Measurements from ENCODE around the gene DGKI.

DGKI gene

GRCh38 chr7:137593115-137593711 is 253.6 kb downstream of the DGKI start:
- no peak for DNase-seq (ENCODE audit: low read depth in 2 of 2)

- DNase-seq (ENCODE audit: low read depth in 2 of 2), result no peak
Measured at GRCh38 chr7:137592232-137592896, 254.4 kb downstream of the DGKI start.

- no peak for DNase-seq (ENCODE audit: low read depth in 2 of 2)
Measured at GRCh38 chr7:137591421-137591837, 255.3 kb downstream of the DGKI start.

GRCh38 chr7:137590756-137591305 is 255.9 kb downstream of the DGKI start:
- no peak for DNase-seq (ENCODE audit: low read depth in 2 of 2)

- no peak for DNase-seq (ENCODE audit: low read depth in 2 of 2)
Measured at GRCh38 chr7:137590071-137590755, 256.6 kb downstream of the DGKI start.

DNA sequence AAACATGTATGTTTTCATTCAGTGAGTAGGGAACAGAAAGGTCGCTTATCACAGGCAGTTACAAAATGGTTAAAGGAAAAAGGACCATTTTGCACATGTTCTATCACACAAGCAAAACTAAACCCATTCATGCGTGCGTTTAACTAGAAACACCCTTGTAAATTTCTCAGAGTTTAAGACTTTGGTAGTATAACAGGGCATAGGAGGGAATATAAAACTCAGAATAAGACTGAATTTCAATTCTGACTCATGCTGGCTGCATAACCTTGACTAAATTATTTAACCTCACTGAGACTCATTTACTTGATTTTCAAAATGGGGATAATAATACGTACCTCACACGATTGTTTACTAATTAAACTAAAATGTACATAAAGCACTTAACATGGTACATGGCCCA is 259.4 kb downstream of the DGKI start:
- no peak for DNase-seq (ENCODE audit: low read depth in 2 of 2)

DNA sequence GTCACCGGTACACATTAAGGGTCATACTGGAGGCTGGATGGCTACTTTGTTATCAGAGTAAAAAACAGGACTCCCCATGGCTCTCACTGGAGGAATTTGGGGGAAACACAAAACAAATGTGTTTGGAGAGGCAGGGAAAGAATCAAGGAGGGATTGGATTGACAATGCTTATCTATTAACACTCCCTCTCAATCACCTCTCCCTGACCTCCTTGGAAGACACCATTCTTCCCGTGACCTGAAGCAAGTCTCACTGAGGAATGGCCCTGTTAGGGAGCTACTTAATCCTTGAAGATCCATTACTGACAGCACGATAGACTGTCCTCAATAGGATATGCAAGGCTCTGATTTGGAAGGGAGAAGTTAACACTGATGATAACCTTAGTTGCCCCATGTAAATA is 261.2 kb downstream of the DGKI start:
- DNase-seq (ENCODE audit: low read depth in 2 of 2), result no peak

DNA sequence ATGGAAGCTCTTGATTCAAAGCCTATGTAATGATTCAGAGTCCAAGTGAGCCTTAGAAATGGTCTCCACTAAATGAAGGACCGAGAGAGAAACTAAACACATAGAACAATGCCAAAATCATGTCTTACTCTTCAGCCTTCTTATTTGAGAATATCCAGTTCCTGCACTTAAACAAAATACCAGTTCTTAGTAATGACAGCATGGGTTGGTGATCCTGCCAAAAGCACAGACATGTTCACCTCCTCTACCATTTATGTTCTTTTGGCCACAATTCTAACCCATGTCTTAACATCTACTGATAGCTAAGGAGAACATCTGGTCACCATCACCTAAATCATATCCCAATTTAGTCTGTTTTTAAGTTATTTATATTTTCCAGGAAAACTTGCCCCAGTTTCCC is 263.6 kb downstream of the DGKI start:
- no peak for DNase-seq (ENCODE audit: low read depth in 2 of 2)

- DNase-seq (ENCODE audit: low read depth in 2 of 2), result no peak
Measured at GRCh38 chr7:137579913-137580640, 266.7 kb downstream of the DGKI start.

GRCh38 chr7:137578541-137578940 is 268.2 kb downstream of the DGKI start:
- no peak for DNase-seq (ENCODE audit: low read depth in 2 of 2)

- no peak for DNase-seq (ENCODE audit: low read depth in 2 of 2)
Measured at GRCh38 chr7:137577184-137577583, 269.6 kb downstream of the DGKI start.

DNA sequence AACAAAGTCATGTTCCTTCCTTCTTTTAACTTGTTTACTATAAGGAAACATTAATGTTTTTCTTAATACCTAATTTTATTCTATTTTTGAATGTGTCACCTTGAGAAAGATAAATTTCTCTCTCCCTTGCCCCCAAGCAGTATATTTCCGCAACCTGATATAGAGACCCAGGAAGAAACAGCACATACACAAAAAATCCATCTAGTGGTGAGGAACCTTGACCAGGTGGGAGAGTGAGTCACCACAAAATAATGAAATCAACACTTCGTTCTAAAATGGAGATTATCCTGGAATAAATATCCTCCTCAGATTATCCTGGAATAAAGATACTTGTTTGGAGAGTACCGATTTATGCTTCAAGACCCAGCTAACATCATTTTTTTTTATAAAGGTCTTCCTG is 270.3 kb downstream of the DGKI start:
- no peak for DNase-seq (ENCODE audit: low read depth in 2 of 2)

- no peak for DNase-seq (ENCODE audit: low read depth in 2 of 2)
Measured at GRCh38 chr7:137574812-137575211, 272.0 kb downstream of the DGKI start.

DNA sequence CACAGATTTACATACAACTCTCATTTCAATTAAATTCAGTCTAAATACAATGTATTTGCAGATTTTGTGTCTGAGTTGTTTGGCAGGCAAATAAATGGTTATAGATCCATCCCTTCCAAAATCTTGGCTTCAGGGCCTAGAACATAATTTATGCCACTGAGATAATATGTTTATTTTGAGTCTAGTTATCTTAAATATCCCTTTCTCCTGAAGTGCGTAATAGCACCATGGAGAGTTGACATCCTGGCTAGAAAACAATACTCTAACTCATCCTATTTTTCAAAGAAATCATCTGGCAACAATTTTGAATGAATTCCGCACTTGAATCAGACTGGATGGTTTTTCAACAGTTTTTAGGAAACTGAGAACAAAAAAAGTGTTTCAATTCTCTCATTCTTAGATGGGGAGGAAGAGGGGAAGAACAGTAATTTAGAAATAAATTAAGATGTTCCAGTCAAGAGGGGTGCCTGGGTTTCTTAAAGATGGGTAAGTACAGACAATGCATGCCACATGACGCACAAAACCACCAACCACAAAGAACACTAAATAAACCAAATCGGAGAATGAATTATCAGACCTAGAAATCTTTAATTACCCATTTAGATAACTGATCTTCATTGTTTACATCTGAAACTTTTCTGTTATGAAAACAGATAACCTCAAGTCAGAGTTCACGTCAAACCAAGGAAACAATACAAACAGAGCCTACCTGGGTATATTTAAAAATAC is 274.6 kb downstream of the DGKI start:
- DNase-seq (ENCODE audit: low read depth in 2 of 2), result no peak

- no peak for DNase-seq (ENCODE audit: low read depth in 2 of 2)
Measured at GRCh38 chr7:137564677-137565076, 282.1 kb downstream of the DGKI start.

GRCh38 chr7:137563981-137564380 is 282.8 kb downstream of the DGKI start:
- no peak for DNase-seq (ENCODE audit: low read depth in 2 of 2)

DNA sequence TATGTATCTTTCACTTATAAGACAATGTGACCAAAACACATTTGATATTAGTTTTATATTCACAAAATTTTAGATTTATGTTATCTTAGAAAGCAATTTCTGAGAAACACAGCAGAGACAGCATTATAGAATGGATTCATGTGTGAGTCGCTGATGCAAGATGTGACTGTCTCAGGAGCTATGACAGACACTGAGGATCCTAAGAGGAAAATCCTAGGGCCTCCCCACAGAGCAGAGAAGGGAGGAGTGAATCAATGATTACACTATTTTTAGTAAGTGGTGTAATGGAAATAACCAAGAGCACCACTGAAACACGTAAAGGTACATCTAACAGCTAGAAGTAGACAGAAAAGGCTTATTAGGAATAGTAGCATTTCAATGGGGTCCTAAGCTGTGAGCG is 299.3 kb downstream of the DGKI start:
- no peak for DNase-seq (ENCODE audit: low read depth in 2 of 2)

DNA sequence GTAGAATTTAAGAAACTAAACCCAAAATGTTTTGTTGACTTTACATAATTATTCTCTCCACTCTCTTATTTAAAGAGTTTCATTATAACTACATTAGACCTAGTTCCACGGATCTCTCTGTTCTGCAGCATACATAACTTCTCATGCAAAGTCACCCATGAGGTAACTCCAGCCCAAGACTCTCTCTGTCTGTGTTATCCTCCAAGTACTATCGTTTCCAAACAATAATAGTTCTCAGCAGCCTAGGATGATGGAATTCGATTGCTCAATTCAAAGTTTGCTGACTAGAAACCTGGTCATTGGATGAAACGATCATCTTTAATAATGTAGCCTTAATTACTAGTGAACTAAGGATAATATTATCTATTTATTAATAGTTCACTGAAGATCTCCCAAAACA is 300.1 kb downstream of the DGKI start:
- no peak for DNase-seq (ENCODE audit: low read depth in 2 of 2)

DNA sequence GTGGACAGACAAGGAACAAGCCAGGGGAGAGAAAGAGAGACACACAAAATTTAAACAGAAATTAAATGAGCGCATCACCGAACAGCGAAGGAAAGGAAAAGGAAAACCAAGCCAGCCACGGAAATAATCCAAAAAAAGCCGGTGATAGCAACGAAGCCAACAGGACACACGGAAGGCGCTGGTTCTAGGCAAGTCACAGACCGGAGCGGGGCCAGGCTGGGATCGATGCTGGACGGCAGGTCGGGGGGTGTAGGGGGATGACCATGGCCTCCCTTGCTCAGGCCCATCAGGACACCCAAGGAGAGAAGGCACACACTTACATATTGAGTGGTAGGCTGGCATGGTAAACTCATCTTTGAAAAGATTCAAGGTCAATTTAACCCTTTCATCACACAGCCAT is 300.8 kb downstream of the DGKI start:
- no peak for DNase-seq (ENCODE audit: low read depth in 2 of 2)

GRCh38 chr7:137545059-137545716 is 301.6 kb downstream of the DGKI start:
- DNase-seq (ENCODE audit: low read depth in 2 of 2), result no peak

DNA sequence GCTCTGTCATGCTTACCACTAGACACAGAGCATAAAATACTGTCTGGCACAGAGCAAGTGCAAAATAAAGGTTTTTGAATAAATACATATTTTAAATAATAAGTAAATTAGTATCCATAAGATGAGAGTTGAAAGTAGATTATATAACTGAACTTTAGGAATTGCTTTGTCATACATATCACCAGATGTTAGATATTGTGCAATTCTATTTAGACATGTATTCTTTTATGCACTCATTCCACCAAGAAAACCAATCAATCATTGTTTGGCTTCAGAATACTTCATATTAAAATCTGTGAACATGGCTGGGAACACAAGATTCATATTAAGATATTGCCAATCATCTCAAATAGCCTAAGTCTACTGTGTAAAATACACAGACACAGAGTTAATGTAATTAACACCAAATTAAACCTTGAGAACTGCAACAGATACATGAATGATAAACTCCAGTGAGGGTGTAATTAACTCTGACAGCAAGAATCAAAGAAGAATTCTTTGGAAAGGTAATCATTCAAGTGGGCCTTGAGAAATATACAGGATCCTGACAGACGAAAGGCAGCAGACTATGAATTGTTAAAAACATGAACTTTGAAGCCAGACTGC is 302.2 kb downstream of the DGKI start:
- DNase-seq (ENCODE audit: low read depth in 2 of 2), result no peak

Measured in stimulated activated CD8-positive, alpha-beta memory T cell treated with anti-CD3 and anti-CD28 coated beads, Interleukin-15, amount 100 ng/mL, for 4 hours (primary cell).